OCI-LY7 (cell line): Measurements from ENCODE around the gene OGFOD3. TPM values are rescaled to one million over a fixed set of nuclear protein-coding genes. Genes with fewer than 3 reads are reported as not detected.
A peak's percentile ranks its signal among the peaks of the same experiment; 100 is the strongest.
"Not testable (repeated sequence)": the region's sequence is repeated elsewhere in the genome, so short reads cannot be mapped to it uniquely, and the experiment has no call there.

Source experiments
- BruUV-seq: library from RNA; stranded (reverse); fragments of 400-500 nt; replicated peaks from 2 replicates; lab custom pipeline; 2021; lab: Mats Ljungman, UMichigan
- CTCF ChIA-PET: fragments of 300-600 bp; sonication (Branson Sonifier 250); formaldehyde crosslinking; loops from one replicate; lab custom pipeline; 2022; ENCODE audit warnings: antibody characterized with exemption; ENCODE audit not compliant: unreplicated experiment; lab: Charles Lee
- POLR2A ChIA-PET: fragments of 300-600 bp; sonication (Branson Sonifier 250); formaldehyde crosslinking; loops from one replicate; lab custom pipeline; 2022; ENCODE audit warnings: antibody characterized with exemption; lab: Charles Lee
- DNase-seq: peaks from one replicate; pipeline ENCODE4 v3.0.0-alpha.2; 2015; ENCODE audit warnings: low spot score
- H2AFZ ChIP-seq: fragments of 200-600 bp; sonication (generic), shearing (Covaris generic); 2 replicates; pipeline ENCODE4 v1.6.1; 2014; ENCODE audit warnings: mild to moderate bottlenecking, antibody characterized with exemption, low read length, moderate library complexity
- H3K27ac ChIP-seq: fragments of 200-600 bp; sonication (generic); 2 replicates; pipeline ENCODE4 v1.5.1; 2014; ENCODE audit warnings: mixed run types, low read depth, mild to moderate bottlenecking, moderate library complexity, low read length, inconsistent platforms; ENCODE audit not compliant: poor library complexity, severe bottlenecking
- H3K36me3 ChIP-seq: fragments of 200-600 bp; sonication (generic); 2 replicates; pipeline ENCODE4 v1.6.1; 2014; ENCODE audit warnings: mild to moderate bottlenecking, antibody characterized with exemption, low read length, moderate library complexity, mixed read lengths; ENCODE audit not compliant: insufficient read depth
- H3K4me1 ChIP-seq: fragments of 200-600 bp; sonication (generic); 2 replicates; pipeline ENCODE4 v1.5.1; 2014; ENCODE audit warnings: mild to moderate bottlenecking, low read length; ENCODE audit not compliant: insufficient read depth, poor library complexity, severe bottlenecking
- H3K4me2 ChIP-seq: fragments of 200-600 bp; sonication (generic); 2 replicates; pipeline ENCODE4 v1.6.1; 2014; ENCODE audit warnings: mild to moderate bottlenecking, low read length
- H3K4me3 ChIP-seq: fragments of 200-600 bp; sonication (generic); 2 replicates; pipeline ENCODE4 v1.5.1; 2014; ENCODE audit warnings: mild to moderate bottlenecking, low read depth, low read length; ENCODE audit not compliant: poor library complexity, severe bottlenecking
- H3K79me2 ChIP-seq: fragments of 200-600 bp; sonication (generic); 2 replicates; pipeline ENCODE4 v1.6.1; 2016; ENCODE audit warnings: low read depth, mild to moderate bottlenecking, low read length, moderate library complexity, mixed read lengths; ENCODE audit not compliant: insufficient read depth
- H3K9me2 ChIP-seq: fragments of 200-600 bp; sonication (generic); 2 replicates; pipeline ENCODE4 v1.6.1; 2016; ENCODE audit warnings: mild to moderate bottlenecking, low read length, mixed read lengths; ENCODE audit not compliant: insufficient read depth
- H3K9me3 ChIP-seq: fragments of 200-600 bp; sonication (generic); 2 replicates; pipeline ENCODE4 v1.6.1; 2014; ENCODE audit warnings: mild to moderate bottlenecking, mixed run types, low read length, mixed read lengths
- H4K20me1 ChIP-seq: fragments of 200-600 bp; sonication (generic); 2 replicates; pipeline ENCODE4 v1.6.1; 2014; ENCODE audit warnings: mild to moderate bottlenecking, antibody characterized with exemption, low read length, moderate library complexity, mixed read lengths; ENCODE audit not compliant: insufficient read depth
- CTCF ChIP-seq: fragments of 200-600 bp; sonication (generic); conservative IDR thresholded peaks from 2 replicates; pipeline ENCODE4 v1.5.1; 2014; ENCODE audit warnings: mild to moderate bottlenecking, antibody characterized with exemption, low read length, moderate library complexity, mixed read lengths
- EZH2phosphoT487 ChIP-seq: fragments of 200-600 bp; sonication (generic); IDR thresholded peaks from 2 replicates; pipeline ENCODE4 v1.6.1; 2018; ENCODE audit warnings: low read depth, borderline replicate concordance, mild to moderate bottlenecking, mixed run types, antibody characterized with exemption, low read length, moderate library complexity, mixed read lengths
- intact Hi-C: fragments of 100-400 bp; cut with micrococcal nuclease; formaldehyde crosslinking; loops from one replicate; pipeline ENCODE4 v1.10.0; 2022; ENCODE audit not compliant: unreplicated experiment
- total RNA-seq, 2 experiments: library from RNA; depleted of rRNA in 1 of 2; stranded (reverse); fragments of >200 nt in 1 of 2; shearing (Covaris generic) in 1 of 2; gene quantifications; 2 replicates each; pipeline ENCODE4 v1.2.3, GENCODE V29; 2014 to 2022

OGFOD3 gene
- total RNA-seq, 2 experiments from 2014 or later, result 55.6 to 65.2 TPM

GRCh38 chr17:82457073-82457928 lies 38.9 kb upstream of the OGFOD3 start:
- Histone ChIP-seq H3K4me2 (peak overlapping the region; percentile 74), H3K9me2 (no peaks in the 10 kb centered on the region), H3K79me2 (peaks cover 4% of the 10 kb centered on the region; the same call in 1 of the 2 replicates), H4K20me1 (no peaks in the 10 kb centered on the region), H3K36me3 (peaks cover 33% of the 10 kb centered on the region), H3K9me3 (peaks cover 14% of the 10 kb centered on the region; the same call in 1 of the 2 replicates), H3K4me3 (peak overlapping the region; percentile 75), H2AFZ (no peak overlapping the region; the same call in 1 of the 2 replicates), H3K4me1 (peaks cover 18% of the 10 kb centered on the region), H3K27ac (peak overlapping the region; percentile 89)
- ChIA-PET POLR2A (interaction anchor here (0.7 to 1.8 kb wide), 4 partner anchors 8 to 100 kb away, joined by 3 to 6 read pairs (median 5); no protein-coding TSS in a partner anchor), CTCF (interaction anchor here (1.1 kb wide), 1 partner anchor 38 kb away, joined by 6 read pairs; no protein-coding TSS in a partner anchor)
- no TSS peak for BruUV-seq
- TF ChIP-seq EZH2phosphoT487, result no peak
- TF ChIP-seq CTCF, result 0 out of 2 replicates have a peak, but pooled peaks have one; percentile 29
- peak; percentile 39 for DNase-seq
- intact Hi-C loops, result loop anchor here (5.0 kb wide), 1 partner anchor 40 kb away; the partner anchor contains the start of genes HEXD and OGFOD3

- BruUV-seq, H2AFZ ChIP-seq, H3K9me2 ChIP-seq, H4K20me1 ChIP-seq, POLR2A ChIA-PET, H3K4me3 ChIP-seq, H3K27ac ChIP-seq, CTCF ChIA-PET, H3K4me2 ChIP-seq, intact Hi-C loops, H3K79me2 ChIP-seq: not testable (repeated sequence)
- peaks cover 17% of the 10 kb centered on the region for H3K36me3 ChIP-seq
- H3K4me1 ChIP-seq, result peaks cover 30% of the 10 kb centered on the region
- DNase-seq, result peak; percentile 45
- peaks cover 20% of the 10 kb centered on the region; the same call in 1 of the 2 replicates for H3K9me3 ChIP-seq
Observed at GRCh38 chr17:82453706-82454105, 35.3 kb upstream of the OGFOD3 start.

GRCh38 chr17:82453151-82453550 lies 34.8 kb upstream of the OGFOD3 start:
- Histone ChIP-seq H3K36me3 (peaks cover 19% of the 10 kb centered on the region), H3K79me2 (peaks cover 10% of the 10 kb centered on the region; the same call in 1 of the 2 replicates), H3K9me3 (peaks cover 20% of the 10 kb centered on the region; the same call in 1 of the 2 replicates), H3K4me1 (peaks cover 32% of the 10 kb centered on the region)
- BruUV-seq, intact Hi-C loops, H2AFZ ChIP-seq, CTCF ChIA-PET, H3K9me2 ChIP-seq, DNase-seq, H3K4me2 ChIP-seq, H4K20me1 ChIP-seq, H3K27ac ChIP-seq, H3K4me3 ChIP-seq: not testable (repeated sequence)
- POLR2A ChIA-PET, result interaction anchor here (0.6 to 0.7 kb wide), 2 partner anchors 82 to 85 kb away, joined by 3 read pairs; no protein-coding TSS in a partner anchor
